ENCODE results near the gene INTS11. TPM values are rescaled to one million over a fixed set of nuclear protein-coding genes. Genes with fewer than 3 reads are reported as not detected.

The INTS11 gene
- total RNA-seq, 4 donors from 2014 or later: 61.5 to 82.0 (median 63.6) TPM

DNA sequence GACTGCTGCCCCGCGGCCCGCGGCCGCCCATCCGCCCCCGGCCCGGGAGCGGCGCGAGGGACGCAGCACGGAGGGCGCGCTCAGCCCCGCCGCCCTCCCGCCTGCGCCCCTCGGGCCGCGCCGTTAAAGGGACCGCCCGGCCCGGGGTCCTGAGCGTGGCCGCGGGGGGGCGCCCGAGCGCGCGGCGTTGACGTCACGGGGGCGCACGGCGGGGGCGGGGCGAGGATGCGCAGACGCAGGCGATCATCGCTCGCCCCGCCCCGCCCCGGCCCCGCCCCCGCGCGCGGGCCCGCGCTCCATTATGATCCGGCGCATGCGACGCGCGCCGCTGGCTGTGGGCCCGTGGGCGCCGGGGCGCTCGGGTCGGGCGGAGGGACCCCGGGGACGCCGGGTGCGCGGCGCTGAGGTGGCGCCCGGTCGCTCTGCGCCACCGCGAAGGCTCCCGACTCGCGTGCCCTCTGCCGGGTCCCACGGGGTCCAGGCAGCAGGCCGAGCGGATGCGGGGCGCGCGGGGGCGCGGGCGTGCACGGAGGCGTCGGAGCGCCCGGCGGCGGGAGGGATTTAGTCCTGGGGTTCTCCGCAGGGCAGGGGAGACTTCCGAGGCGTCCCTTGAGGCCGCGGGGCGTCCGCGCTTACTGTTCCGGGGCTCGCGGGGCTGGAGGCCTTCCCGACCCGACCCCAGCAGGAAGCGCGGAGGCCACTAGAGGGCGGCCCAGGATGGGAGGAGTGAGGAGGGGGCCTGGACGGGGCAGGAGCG is 25.0 kb upstream of the INTS11 start, which contains the start of gene DVL1:
TSS of gene DVL1 (minus strand) at position 163 of the 757 bp plus-strand sequence. CDS start 353 bp downstream, outside the sequence.
- peak within 1 kb of the TSS; percentile 62 to 96 (median 86) for H3K4me3 ChIP-seq
- no peak for DNase-seq
- 0% methylated on average over 12 of the region's 122 CpGs; no CpG with 5 or more reads in 1 of the 2 donors for WGBS, 2 donors
- H3K27ac ChIP-seq: peak within 1 kb of the TSS; percentile 92 to 95 (median 94)
- intact Hi-C loops (cut with DNase I): no loop called here
- H3K4me1 ChIP-seq: peaks cover 63 to 74% (median 63%) of the 10 kb centered on the region in 3 donors
- TF ChIP-seq, protein P1, sequence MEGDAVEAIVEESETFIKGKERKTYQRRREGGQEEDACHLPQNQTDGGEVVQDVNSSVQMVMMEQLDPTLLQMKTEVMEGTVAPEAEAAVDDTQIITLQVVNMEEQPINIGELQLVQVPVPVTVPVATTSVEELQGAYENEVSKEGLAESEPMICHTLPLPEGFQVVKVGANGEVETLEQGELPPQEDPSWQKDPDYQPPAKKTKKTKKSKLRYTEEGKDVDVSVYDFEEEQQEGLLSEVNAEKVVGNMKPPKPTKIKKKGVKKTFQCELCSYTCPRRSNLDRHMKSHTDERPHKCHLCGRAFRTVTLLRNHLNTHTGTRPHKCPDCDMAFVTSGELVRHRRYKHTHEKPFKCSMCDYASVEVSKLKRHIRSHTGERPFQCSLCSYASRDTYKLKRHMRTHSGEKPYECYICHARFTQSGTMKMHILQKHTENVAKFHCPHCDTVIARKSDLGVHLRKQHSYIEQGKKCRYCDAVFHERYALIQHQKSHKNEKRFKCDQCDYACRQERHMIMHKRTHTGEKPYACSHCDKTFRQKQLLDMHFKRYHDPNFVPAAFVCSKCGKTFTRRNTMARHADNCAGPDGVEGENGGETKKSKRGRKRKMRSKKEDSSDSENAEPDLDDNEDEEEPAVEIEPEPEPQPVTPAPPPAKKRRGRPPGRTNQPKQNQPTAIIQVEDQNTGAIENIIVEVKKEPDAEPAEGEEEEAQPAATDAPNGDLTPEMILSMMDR (IDR thresholded peaks at IDR 0.05): peak in 5 of 6 experiments; percentile 39 to 67 (median 53)
- peak in 2 of 4 donors; percentile 20 to 53 for TF ChIP-seq POLR2A (IDR thresholded peaks at IDR 0.05)
- H3K9me3 ChIP-seq: no peaks in the 10 kb centered on the region
- peaks cover 0 to 21% (median 0%) of the 10 kb centered on the region in 3 donors for H3K36me3 ChIP-seq
- peaks cover 0 to 26% (median 6%) of the 10 kb centered on the region in 4 donors for H3K27me3 ChIP-seq

DNA sequence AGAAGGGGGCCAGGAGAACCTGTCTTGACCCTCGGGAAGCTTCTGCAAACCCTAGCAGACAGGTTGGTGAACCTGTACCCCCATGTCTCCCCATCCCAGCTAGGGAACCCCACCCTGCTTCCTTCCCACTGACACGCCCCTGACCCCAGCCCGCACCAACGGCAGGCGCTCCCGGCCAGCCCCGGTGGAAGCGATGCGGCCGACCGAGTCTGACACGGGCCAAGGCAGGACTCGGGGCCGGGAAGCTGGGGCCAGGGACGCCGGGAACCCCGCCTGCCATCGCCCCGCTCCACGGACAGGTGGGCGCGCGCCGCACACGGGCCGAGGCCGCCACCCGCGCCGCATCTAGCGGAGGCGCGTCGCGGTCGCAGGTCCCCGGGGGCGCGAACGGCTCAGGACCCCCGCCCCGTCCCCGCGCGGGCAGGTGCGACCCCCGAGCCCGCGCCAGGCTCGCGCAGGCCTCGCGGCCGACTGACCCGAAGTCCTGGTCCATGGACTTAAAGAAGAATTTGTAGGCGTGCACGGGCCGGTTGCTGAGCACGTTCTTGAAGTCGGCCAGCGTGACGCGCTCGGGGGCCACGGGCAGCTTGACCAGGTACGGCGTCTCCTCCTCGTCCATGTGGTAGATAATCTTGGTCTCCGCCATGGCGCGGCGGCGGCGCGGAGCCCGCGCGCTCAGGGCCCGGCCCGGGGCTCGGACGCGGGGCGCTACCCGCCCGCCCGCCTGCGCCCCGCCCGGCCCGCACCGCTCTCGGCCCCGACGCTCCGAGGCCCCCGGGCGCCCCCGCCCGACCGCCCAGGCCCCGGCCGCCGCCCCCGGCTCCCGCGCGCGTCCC is 24.2 kb upstream of the INTS11 start:
- Histone ChIP-seq H3K27ac (peak overlapping the region; percentile 92 to 95 (median 94)), H3K4me1 (peaks cover 59 to 74% (median 62%) of the 10 kb centered on the region in 3 donors), H3K4me3 (peak overlapping the region; percentile 62 to 96 (median 84)), H3K9me3 (no peaks in the 10 kb centered on the region), H3K36me3 (peaks cover 0 to 20% (median 0%) of the 10 kb centered on the region in 3 donors), H3K27me3 (peaks cover 0 to 18% (median 2%) of the 10 kb centered on the region in 4 donors)
- TF ChIP-seq POLR2A (IDR thresholded peaks at IDR 0.05): no peak
- 0% methylated on average over 1 of the region's 109 CpGs; no CpG with 5 or more reads in 1 of the 2 donors for WGBS, 2 donors
- intact Hi-C loops (cut with DNase I): no loop called here
- DNase-seq: no peak

DNA sequence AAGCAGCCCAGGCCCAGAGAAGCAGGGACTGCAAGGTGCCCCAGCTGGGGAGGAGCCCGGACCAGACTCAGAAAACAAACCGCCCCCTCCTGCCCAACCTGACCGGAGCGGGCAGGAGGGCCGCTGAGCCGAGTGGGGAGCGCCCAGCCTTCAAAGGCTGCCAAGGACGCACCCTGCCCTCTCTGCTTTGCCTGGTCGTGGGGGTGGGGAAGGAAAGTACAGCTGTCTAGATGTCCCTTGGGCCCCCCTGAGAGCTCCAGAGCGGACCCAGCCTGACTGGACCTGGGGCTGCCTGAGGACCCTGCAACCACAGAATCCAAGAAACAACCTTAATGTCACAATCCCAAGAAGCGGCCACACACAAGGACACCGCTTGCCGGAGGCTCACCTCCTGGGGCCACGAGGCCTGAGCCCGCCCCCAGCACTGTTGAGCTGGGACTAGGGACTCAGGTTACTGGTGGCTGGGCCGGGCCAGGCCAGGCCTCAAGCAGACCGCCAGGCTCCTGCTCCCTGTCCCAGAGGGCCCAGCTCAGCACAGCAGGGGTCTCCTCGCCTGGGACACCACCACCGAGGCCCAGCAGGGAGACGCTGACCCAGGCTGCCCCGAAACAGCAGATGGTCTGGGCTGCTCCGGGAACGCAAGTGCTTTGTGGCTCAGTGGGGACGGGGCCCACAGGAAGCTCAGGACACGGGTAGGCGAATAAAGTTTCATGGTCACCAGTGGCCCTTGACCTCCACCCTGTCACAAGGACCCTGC is 23.4 kb upstream of the INTS11 start:
- WGBS, 2 donors: no CpG with 5 or more reads among the region's 26 CpGs
- intact Hi-C loops (cut with DNase I): no loop called here
- Histone ChIP-seq H3K9me3 (no peaks in the 10 kb centered on the region), H3K4me3 (peak overlapping the region; percentile 62 to 96 (median 84)), H3K4me1 (peaks cover 51 to 74% (median 59%) of the 10 kb centered on the region in 3 donors), H3K27me3 (peaks cover 0 to 10% (median 0%) of the 10 kb centered on the region in 4 donors), H3K36me3 (peaks cover 0 to 12% (median 0%) of the 10 kb centered on the region in 3 donors), H3K27ac (peak overlapping the region; percentile 92 to 95 (median 94))
- TF ChIP-seq, protein P1 (IDR thresholded peaks at IDR 0.05): no peak
- no peak for DNase-seq

DNA sequence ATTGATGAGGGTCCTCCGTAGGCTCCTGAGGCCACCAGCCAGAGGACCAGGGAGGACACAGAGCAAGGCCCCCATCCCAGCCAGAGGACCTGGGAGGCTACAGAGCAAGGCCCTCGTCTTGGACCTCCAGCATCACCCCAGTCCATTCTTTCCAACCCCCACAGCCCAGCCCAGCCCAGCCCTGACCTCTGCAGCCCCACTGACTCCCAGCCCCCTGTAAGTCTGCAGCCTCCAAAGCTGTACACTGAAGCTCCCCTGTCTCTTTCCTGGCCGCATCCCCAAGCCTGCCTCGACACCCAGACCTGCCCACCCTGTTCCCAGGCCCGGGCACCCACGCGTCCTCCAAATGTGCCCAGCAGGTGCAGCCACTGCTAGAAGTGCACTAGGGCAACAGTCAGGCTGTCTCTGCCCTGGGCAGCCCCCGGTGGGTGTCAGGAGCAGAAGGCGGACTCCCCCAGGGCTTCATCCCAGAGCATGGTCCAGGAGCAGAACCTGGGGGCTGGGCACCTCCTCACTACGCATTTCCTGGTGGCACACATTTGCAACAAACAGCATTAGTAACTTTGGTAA is 22.7 kb upstream of the INTS11 start:
- Histone ChIP-seq H3K4me1 (peaks cover 49 to 74% (median 59%) of the 10 kb centered on the region in 3 donors), H3K9me3 (no peaks in the 10 kb centered on the region), H3K36me3 (peaks cover 0 to 11% (median 0%) of the 10 kb centered on the region in 3 donors), H3K27ac (peak overlapping the region; percentile 92 to 95 (median 94)), H3K4me3 (peak overlapping the region; percentile 62 to 96 (median 84)), H3K27me3 (peaks cover 0 to 3% (median 0%) of the 10 kb centered on the region in 4 donors)
- 59 to 60% methylated on average over 1 to 4 of the region's 10 CpGs for WGBS, 2 donors
- DNase-seq: no peak
- intact Hi-C loops (cut with DNase I): no loop called here
- no peak for TF ChIP-seq POLR2A (IDR thresholded peaks at IDR 0.05)
- TF ChIP-seq, protein P1 (IDR thresholded peaks at IDR 0.05): no peak
